Activated CD4-positive, alpha-beta T cell treated with anti-CD3 and anti-CD28 coated beads, Interleukin-2, amount 50 U/mL, for 16 hours (primary cell): ENCODE measurements around the gene GBX2.
"Not testable (repeated sequence)": the region's sequence is repeated elsewhere in the genome, so short reads cannot be mapped to it uniquely, and the experiment has no call there.

ENCODE experiments used
- DNase-seq: peaks from one replicate; pipeline ENCODE4 v3.0.0-alpha.2; 2020

The GBX2 gene

DNA sequence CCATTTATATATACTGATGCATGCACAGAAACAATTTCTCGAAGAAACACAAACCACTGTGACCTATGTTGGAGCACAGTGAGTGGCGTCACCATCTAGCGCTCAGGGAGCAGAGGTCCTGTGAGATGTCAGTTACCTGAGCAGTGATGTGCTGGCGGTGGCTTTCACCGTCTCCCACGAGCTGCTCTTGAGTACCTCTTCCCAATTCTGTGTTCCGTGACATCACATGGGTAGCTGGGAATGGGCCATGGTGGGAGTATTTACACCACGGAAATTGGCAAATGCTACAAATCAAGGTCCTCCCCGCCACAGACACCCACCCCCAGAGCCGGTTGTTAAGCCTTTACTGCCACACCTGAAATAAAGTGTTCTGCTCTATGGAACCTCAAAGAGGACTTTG, 24.4 kb downstream of the GBX2 start:
- no peak for DNase-seq

- DNase-seq: not testable (repeated sequence)
Observed at GRCh38 chr2:236141616-236142015, 26.6 kb downstream of the GBX2 start.

- DNase-seq: no peak
Observed at GRCh38 chr2:236137066-236137465, 31.1 kb downstream of the GBX2 start.

DNA sequence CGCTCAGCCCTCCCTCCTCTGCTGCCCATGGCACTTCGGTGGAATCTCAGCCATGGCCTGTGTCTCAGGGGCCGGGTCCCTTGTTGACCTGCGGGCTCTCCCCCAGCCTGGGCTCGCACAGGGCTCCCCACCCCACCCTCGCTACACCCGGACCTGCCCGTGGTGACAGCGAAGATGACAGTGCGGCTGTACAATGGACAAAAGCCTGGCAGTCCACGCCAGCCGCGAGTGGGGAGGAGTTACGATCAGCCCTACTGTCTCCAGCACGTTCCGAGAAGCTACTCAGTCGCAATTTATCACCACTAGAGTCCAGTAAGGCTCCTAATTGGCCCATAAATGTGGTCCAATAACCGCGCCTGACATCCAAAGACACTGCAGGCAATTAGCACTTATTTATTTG, 31.6 kb downstream of the GBX2 start:
- no peak for DNase-seq

DNA sequence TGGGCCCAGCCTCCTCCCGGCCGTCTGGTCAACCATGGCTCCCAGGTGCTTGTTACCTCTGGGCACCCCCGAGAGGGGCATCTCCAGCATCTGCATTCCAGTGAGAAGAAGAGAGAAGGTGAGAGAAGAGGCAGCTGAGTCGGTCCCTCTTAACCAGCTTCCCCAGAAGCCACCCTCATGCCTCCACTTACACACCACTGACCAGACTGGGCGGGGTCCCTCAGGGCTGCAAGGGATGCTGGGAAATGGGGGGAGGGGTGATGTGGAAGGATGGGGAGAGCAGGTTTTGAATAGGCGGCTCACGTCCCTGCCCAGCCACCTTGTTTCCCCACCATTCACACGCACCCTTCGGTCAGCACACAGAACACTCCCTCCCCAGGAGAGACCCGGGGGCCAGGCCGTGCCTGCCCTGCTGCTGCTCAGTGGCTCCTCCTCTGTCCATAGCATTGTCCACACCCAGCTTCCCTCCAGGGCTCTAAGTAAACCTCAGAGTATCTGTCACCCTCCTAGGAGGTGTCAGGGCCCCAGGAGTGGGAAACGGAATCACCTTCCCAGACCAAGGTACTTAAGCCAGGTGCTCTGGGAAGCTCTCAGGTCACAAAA, 34.7 kb downstream of the GBX2 start:
- no peak for DNase-seq

- no peak for DNase-seq
Observed at GRCh38 chr2:236131073-236131692, 37.0 kb downstream of the GBX2 start.

DNA sequence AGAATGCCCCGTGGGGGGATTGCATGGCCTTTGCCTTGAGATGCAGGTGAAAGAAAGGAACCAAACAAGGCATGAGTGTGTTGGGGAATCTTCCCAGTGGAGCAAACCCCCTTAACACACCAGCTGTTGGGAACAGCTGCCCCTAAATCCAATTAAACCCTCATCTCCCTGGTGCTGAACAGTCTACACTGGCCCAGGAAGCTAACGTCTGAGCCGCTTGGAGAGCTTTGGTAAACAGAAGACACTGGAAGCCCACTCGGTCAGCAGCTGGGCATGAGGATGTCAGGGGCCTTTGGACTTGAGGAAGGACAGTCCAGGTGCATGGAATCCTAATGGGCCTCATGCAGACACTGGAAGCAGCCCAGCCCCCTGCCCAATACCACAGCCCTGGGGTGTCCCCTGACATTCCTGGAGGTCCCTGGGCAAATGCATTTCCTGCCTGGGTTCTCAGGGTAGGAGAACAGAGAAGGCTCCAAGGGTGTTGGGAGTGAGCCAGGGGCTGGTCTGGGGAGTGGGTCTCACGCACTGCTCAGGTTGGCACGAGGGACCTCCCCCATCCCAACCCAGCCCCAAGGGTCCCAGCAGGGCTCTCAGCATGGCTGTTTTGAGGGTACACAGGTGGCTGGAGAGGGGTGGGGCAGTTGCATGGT, 37.7 kb downstream of the GBX2 start:
- DNase-seq: no peak

DNA sequence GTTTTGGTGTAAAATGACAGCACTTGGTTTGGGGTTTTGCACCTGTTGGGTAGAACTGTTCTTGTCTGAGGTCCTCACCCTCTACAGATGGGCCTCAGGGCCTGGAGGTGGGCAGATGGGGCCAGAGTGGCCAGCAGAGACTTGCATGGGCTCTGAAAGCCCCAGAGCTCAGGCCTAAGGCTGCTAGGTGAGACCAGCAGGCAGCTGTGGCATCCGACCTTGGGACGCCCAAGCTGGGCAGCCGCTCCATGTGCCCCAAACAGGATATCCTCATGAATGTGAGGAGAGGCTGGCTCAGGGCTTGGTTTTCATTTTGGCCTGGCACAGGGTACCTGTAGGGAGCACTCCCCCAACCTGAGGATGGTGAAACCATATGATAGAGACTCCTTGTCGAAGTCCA, 38.3 kb downstream of the GBX2 start:
- DNase-seq: no peak

- no peak for DNase-seq
Observed at GRCh38 chr2:236128321-236128720, 39.9 kb downstream of the GBX2 start.

DNA sequence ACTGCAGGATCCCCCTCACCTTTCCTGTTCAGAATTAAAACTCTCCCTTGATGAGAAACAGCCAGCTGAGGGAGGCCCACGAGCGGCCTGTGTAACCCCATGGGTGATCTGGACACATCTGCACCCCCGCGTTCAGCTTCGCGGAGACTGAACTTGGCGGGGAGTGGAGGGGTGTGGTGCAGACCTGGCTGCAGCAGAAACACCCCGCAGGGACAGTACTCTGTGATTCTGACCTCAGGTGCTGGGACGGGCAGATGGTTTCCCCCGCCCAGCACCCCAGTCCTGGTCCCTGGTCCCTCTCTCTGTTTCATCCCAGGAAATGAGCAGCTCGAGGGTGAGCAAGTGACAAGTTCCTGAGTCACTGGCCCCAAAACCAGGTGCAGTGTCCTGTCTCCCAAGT, 41.2 kb downstream of the GBX2 start:
- no peak for DNase-seq

GRCh38 chr2:236125541-236125940, 42.6 kb downstream of the GBX2 start:
- no peak for DNase-seq

DNA sequence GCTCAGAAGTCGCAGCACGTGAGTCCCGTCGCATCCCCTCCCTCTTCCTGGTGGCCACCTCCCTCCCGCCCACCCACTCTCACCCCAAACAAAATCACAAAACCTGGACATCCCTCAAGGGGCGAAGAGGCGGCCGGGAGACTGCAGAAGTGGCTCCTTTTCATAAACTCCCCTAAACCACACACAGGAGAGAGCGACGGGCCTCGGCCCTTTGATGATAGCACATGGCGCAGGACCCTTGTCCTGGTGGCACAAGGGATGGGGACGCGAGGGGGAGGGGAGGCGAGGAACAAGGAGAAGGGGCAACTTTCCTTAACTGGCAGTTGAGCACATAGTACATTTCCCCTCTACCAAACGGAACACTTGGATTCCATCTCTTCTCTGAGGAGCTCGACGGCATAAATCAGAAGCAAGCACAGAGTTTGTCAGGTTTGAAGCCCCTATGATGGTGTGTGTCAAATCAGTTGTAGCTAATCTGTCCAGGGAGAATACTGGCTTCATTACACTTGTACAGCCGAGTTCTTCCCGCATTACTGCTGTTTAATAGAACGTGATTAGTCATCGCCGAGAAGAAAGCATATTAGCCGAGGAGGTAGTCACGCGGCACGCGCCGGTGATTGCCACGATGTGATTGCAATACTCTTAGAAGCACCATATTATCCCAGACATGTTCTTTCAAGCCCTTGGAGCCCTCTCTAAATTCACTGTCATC, 43.8 kb downstream of the GBX2 start:
- no peak for DNase-seq

DNA sequence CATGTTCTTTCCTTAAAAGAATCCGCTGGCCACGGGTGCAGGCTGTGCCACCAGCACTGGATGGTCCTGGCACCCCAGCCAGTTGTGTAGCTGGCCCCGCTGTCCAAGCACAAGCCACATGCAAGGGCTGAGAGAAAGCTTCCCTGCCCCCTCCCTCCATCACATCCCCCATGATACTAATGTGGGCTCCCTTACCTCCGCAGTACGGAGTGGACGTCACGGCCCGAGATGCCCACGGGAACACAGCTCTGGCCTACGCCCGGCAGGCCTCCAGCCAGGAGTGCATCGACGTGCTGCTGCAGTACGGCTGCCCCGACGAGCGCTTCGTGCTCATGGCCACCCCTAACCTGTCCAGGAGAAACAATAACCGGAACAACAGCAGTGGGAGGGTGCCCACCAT, 44.5 kb downstream of the GBX2 start:
- DNase-seq: no peak

- DNase-seq: no peak
Observed at GRCh38 chr2:236122236-236122635, 46.0 kb downstream of the GBX2 start.

GRCh38 chr2:236121546-236121945, 46.6 kb downstream of the GBX2 start:
- no peak for DNase-seq

GRCh38 chr2:236120829-236121228, 47.4 kb downstream of the GBX2 start:
- no peak for DNase-seq

DNA sequence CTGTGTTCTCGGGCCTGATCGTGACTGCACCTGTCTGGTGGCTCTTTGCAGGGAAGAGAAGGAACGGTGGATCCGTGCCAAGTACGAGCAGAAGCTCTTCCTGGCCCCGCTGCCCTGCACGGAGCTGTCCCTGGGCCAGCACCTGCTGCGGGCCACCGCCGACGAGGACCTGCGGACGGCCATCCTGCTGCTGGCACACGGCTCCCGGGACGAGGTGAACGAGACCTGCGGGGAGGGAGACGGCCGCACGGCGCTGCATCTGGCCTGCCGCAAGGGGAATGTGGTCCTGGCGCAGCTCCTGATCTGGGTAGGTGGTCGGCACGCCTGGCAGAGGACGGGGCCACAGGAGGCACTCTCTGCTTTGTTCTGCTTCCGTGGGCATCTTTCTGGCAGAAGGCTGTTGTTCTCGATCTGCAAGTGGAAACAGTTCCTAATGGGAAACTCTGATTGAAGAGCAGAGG, 48.0 kb downstream of the GBX2 start:
- DNase-seq: no peak

GRCh38 chr2:236119476-236119875, 48.7 kb downstream of the GBX2 start:
- no peak for DNase-seq

DNA sequence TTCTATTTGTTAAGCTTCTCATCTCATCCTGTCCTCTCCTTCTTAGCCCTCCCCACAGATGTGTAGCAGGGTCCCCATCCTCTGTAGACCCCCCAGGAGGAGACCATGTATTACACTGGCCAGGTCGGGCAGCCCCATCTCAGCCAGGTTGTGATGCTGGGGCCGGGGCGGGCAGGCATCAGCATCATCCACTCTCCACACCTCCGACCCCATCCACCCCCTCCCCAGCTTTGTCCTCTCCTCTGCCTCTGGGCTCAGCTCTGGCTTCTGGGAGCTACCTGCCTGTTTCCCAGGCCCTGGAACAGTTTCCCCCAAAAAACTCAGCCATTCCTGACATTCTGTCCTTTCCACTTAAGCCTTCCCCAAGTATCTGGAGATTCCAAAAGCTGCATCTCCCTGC, 49.2 kb downstream of the GBX2 start:
- DNase-seq: no peak

DNA sequence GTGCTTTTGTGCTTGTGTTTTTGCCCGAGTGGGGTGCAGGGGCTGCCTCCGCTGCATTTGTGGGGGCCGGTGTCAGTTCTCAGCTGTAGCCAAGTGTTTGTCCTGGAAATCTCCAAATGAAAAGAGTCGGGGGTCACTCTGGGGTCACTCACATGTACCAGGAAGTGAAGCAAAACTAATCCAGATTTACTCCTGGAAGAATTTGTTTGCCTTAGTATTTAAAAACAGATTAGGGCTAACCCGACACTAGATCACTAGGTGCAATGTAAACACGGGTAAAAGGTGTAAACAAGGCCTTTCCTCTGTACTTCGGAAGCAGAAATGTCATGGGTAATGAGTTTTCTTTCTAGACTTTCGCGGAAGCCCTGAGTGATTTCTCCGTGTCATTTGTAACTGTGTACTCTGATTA, 50.3 kb downstream of the GBX2 start:
- no peak for DNase-seq

GRCh38 chr2:236117401-236117800, 50.8 kb downstream of the GBX2 start:
- DNase-seq: no peak
